Esophagus muscularis mucosa (tissue), 4 donors: ENCODE measurements around the gene STT3B. TPM values are rescaled to one million over a fixed set of nuclear protein-coding genes. Genes with fewer than 3 reads are reported as not detected.

Experiments used
- DNase-seq: peaks from one replicate; pipeline ENCODE4 v3.0.0-alpha.2; 2017; ENCODE audit errors: extremely low spot score
- H3K27ac ChIP-seq, 4 donors: fragments of 200-600 bp; sonication (generic); replicated peaks in 1 of 4; 1 replicate in 3 of 4; 2 replicates in 1 of 4; pipeline ENCODE4 v1.5.1; 2016 to 2019; ENCODE audit warnings: mild to moderate bottlenecking in 1 of 4
- H3K27me3 ChIP-seq, 4 donors: fragments of 200-600 bp; sonication (generic); one replicate each; pipeline versions ENCODE4 v1.5.1 to v1.6.0; 2016 to 2019
- H3K36me3 ChIP-seq, 4 donors: fragments of 200-600 bp; sonication (generic); one replicate each; pipeline ENCODE4 v1.5.1; 2016 to 2019
- H3K4me1 ChIP-seq, 4 donors: fragments of 200-600 bp; sonication (generic); one replicate each; pipeline ENCODE4 v1.5.1; 2016 to 2019
- H3K4me3 ChIP-seq, 4 donors: fragments of 200-600 bp; sonication (generic); 1 replicate in 2 of 4; 2 replicates in 2 of 4; pipeline ENCODE4 v1.5.1; 2016 to 2019; ENCODE audit warnings: mild to moderate bottlenecking in 4 of 4, moderate library complexity in 1 of 4
- H3K9me3 ChIP-seq, 4 donors: fragments of 200-600 bp; sonication (generic); 1 replicate in 3 of 4; 2 replicates in 1 of 4; pipeline ENCODE4 v1.5.1; 2016 to 2019
- whole genome bisulfite sequencing: methylation state at CpG from one replicate; pipeline ENCODE4 v1.1.5; 2018; 5-methylcytosine and 5-hydroxymethylcytosine counted together
- intact Hi-C: fragments of 100-400 bp; cut with DNase I; formaldehyde crosslinking; loops from one replicate; pipeline ENCODE4 v1.15.1; 2023
- total RNA-seq, 4 donors: library from RNA; depleted of rRNA; stranded (reverse); fragments of >200 nt; gene quantifications; one replicate each; pipeline versions ENCODE4 v1.1.0 to v1.2.1, GENCODE V29; 2016
- TF ChIP-seq, protein P1 (sequence below), 3 experiments: fragments of 200-600 bp in 2 of 3; fragments of 450-650 bp in 1 of 3; sonication (generic) in 2 of 3; IDR thresholded peaks; one replicate each; pipeline ENCODE4 v1.5.1; 2017 to 2019; ENCODE audit warnings: antibody characterized with exemption in 3 of 3, mild to moderate bottlenecking in 2 of 3, moderate library complexity in 1 of 3

Gene STT3B
- total RNA-seq, 4 donors from 2014 or later = 58.8 to 74.3 (median 69.3) TPM

DNA sequence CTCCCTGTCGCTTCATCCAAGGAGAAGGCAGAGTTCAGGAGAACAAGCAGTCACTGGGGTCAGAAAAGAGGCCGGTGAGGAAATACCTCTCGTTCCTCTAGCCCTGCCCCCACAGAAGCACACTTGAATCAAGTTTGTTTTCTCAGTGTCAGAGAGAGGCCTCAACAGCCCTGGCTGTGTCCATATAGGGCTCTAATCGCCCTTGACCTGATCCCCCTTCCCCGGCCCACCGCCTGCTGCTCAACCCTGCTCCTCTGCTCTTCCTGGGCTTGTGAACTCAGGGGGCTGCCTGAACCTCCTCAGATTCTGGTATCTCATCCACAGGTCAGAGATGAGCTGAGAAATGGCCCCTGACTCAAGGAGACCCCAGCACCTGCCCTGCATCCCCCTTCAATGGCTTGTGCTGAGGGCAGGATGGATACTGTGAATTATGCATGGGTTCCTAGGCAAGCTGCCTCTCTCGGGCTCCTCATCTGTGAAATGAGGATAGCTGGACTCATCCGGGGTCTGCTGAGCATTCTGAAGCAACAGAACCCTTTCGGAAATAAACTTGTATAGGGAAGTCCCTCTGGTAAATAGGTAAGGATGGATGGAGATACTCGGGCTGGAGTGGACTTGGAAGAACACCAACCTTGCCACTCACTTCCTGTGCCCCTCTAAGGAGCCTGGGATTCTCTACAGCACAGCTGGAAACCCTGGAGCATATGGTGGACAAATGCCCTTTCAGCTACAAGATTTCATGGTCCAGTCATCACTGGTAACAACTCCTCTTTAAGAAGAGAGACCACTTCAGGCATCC, 147.5 kb downstream of the STT3B start:
- Histone ChIP-seq H3K27ac (no peak overlapping the region), H3K36me3 (peaks cover 0 to 9% (median 2%) of the 10 kb centered on the region in 4 donors), H3K4me1 (no peaks in the 10 kb centered on the region), H3K4me3 (no peak overlapping the region), H3K27me3 (no peaks in the 10 kb centered on the region), H3K9me3 (no peaks in the 10 kb centered on the region)
- WGBS = 81% methylated on average over 9 of the region's 10 CpGs
- intact Hi-C loops = no loop called here
- TF ChIP-seq, protein P1, sequence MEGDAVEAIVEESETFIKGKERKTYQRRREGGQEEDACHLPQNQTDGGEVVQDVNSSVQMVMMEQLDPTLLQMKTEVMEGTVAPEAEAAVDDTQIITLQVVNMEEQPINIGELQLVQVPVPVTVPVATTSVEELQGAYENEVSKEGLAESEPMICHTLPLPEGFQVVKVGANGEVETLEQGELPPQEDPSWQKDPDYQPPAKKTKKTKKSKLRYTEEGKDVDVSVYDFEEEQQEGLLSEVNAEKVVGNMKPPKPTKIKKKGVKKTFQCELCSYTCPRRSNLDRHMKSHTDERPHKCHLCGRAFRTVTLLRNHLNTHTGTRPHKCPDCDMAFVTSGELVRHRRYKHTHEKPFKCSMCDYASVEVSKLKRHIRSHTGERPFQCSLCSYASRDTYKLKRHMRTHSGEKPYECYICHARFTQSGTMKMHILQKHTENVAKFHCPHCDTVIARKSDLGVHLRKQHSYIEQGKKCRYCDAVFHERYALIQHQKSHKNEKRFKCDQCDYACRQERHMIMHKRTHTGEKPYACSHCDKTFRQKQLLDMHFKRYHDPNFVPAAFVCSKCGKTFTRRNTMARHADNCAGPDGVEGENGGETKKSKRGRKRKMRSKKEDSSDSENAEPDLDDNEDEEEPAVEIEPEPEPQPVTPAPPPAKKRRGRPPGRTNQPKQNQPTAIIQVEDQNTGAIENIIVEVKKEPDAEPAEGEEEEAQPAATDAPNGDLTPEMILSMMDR (IDR thresholded peaks at IDR 0.05) = no peak
- no peak for DNase-seq
